Upper lobe of left lung (tissue), 6 donors: ENCODE results near the gene IMMP2L. TPM values are rescaled to one million over a fixed set of nuclear protein-coding genes. Genes with fewer than 3 reads are reported as not detected.

Experiments
- ATAC-seq, 2 donors: fragments of 200-7000 bp; cut with Tn5 transposase; one replicate each; pipeline ENCODE4 v1.9.1; 2022; ENCODE audit warnings: mild to moderate bottlenecking in 2 of 2, moderate library complexity in 2 of 2; ENCODE audit not compliant: low FRiP score in 2 of 2
- DNase-seq, 2 donors: peaks; one replicate each; pipeline ENCODE4 v3.0.0-alpha.2; 2019 to 2020
- H3K27ac ChIP-seq, 4 donors: fragments of 200-600 bp; sonication (generic); one replicate each; pipeline ENCODE4 v1.5.1; 2016 to 2019
- H3K27me3 ChIP-seq, 4 donors: fragments of 200-600 bp; sonication (generic); one replicate each; pipeline ENCODE4 v1.5.1; 2017 to 2019
- H3K36me3 ChIP-seq, 4 donors: fragments of 200-600 bp; sonication (generic); one replicate each; pipeline ENCODE4 v1.5.1; 2016 to 2019
- H3K4me1 ChIP-seq, 4 donors: fragments of 200-600 bp; sonication (generic); one replicate each; pipeline ENCODE4 v1.5.1; 2018 to 2019
- H3K4me3 ChIP-seq, 4 donors: fragments of 200-600 bp; sonication (generic); one replicate each; pipeline ENCODE4 v1.5.1; 2017 to 2019; ENCODE audit warnings: mild to moderate bottlenecking in 2 of 4, moderate library complexity in 1 of 4
- H3K9me3 ChIP-seq, 4 donors: fragments of 200-600 bp; sonication (generic); one replicate each; pipeline ENCODE4 v1.5.1; 2018 to 2019
- CTCF ChIP-seq, 6 experiments: fragments of 450-650 bp in 4 of 6; fragments of 200-600 bp in 2 of 6; sonication (generic) in 2 of 6; IDR thresholded peaks; one replicate each; pipeline ENCODE4 v1.5.1; 2016 to 2019; ENCODE audit warnings: antibody characterized with exemption in 6 of 6
- EP300 ChIP-seq, 4 donors: sonication (generic); formaldehyde crosslinking; IDR thresholded peaks; one replicate each; pipeline ENCODE4 v1.5.1; 2017; ENCODE audit warnings: antibody characterized with exemption in 4 of 4, control low read depth in 2 of 4
- POLR2A ChIP-seq, 4 donors: fragments of 450-650 bp; IDR thresholded peaks; one replicate each; pipeline ENCODE4 v1.5.1; 2016 to 2017; ENCODE audit warnings: antibody characterized with exemption in 4 of 4, mild to moderate bottlenecking in 2 of 4
- POLR2AphosphoS5 ChIP-seq, 2 donors: sonication (generic); formaldehyde crosslinking; IDR thresholded peaks; one replicate each; pipeline ENCODE4 v1.5.1; 2017; ENCODE audit warnings: antibody characterized with exemption in 2 of 2
- WGBS, 2 donors: methylation state at CpG; one replicate each; pipeline ENCODE4 v1.1.5; 2017 to 2018; 5-methylcytosine and 5-hydroxymethylcytosine counted together
- total RNA-seq, 6 donors: library from RNA; depleted of rRNA in 4 of 6; stranded (reverse); fragments of >200 nt in 4 of 6; gene quantifications; one replicate each; pipeline versions ENCODE4 v1.1.0 to v1.2.1, GENCODE V29; 2016 to 2021
- donor health status: DM: no; HTN: no; CAD: no; lungs with moderate emphysema.
- donor health status: DM: no; HTN: yes; CAD: no; lungs with severe emphysema.

Gene IMMP2L
- total RNA-seq, 6 donors from 2014 or later: 7.1 to 17.5 (median 11.3) TPM

- Histone ChIP-seq H3K36me3 (no peaks in the 10 kb centered on the region), H3K27me3 (no peaks in the 10 kb centered on the region), H3K4me3 (no peak overlapping the region), H3K4me1 (no peaks in the 10 kb centered on the region), H3K9me3 (peaks cover 5 to 15% (median 9%) of the 10 kb centered on the region in 4 donors), H3K27ac (no peak overlapping the region)
- ATAC-seq (no peak), DNase-seq (no peak)
- TF ChIP-seq POLR2AphosphoS5 (IDR thresholded peaks at IDR 0.05) (no peak), CTCF (IDR thresholded peaks at IDR 0.05) (no peak), POLR2A (IDR thresholded peaks at IDR 0.05) (no peak), EP300 (IDR thresholded peaks at IDR 0.05) (no peak)
- 38 to 44% methylated on average over 1 of the region's 1 CpG for WGBS, 2 donors
These were observed 223.3 kb downstream of the IMMP2L start for GRCh38 chr7:111339006-111339405.

GRCh38 chr7:111333010-111333409 is 229.3 kb downstream of the IMMP2L start:
- H3K4me3 ChIP-seq: no peak overlapping the region
- TF ChIP-seq POLR2AphosphoS5 (IDR thresholded peaks at IDR 0.05): no peak
- TF ChIP-seq CTCF (IDR thresholded peaks at IDR 0.05): no peak
- TF ChIP-seq EP300 (IDR thresholded peaks at IDR 0.05): no peak
- TF ChIP-seq POLR2A (IDR thresholded peaks at IDR 0.05): no peak
- ATAC-seq (no peak), DNase-seq (no peak)
- 74 to 93% methylated on average over 1 of the region's 1 CpG for WGBS, 2 donors
- H3K27ac ChIP-seq: no peak overlapping the region
- H3K27me3 ChIP-seq: no peaks in the 10 kb centered on the region
- H3K36me3 ChIP-seq: no peaks in the 10 kb centered on the region
- no peaks in the 10 kb centered on the region for H3K4me1 ChIP-seq
- H3K9me3 ChIP-seq: no peaks in the 10 kb centered on the region

GRCh38 chr7:111330235-111330523 is 232.1 kb downstream of the IMMP2L start:
- Histone ChIP-seq H3K4me1 (no peaks in the 10 kb centered on the region), H3K4me3 (no peak overlapping the region), H3K9me3 (no peaks in the 10 kb centered on the region), H3K27me3 (no peaks in the 10 kb centered on the region), H3K27ac (no peak overlapping the region), H3K36me3 (no peaks in the 10 kb centered on the region)
- DNase-seq: no peak
- no peak for TF ChIP-seq POLR2A (IDR thresholded peaks at IDR 0.05)
- no peak for TF ChIP-seq POLR2AphosphoS5 (IDR thresholded peaks at IDR 0.05)
- no peak for TF ChIP-seq EP300 (IDR thresholded peaks at IDR 0.05)
- no peak for TF ChIP-seq CTCF (IDR thresholded peaks at IDR 0.05)
- 70 to 76% methylated on average over 1 of the region's 1 CpG for WGBS, 2 donors
- ATAC-seq: no peak

GRCh38 chr7:111329367-111330234 is 232.7 kb downstream of the IMMP2L start:
- DNase-seq: no peak

More at GRCh38 chr7:111329367-111330234, 232.7 kb downstream of the IMMP2L start:
- WGBS, 2 donors: 74 to 82% methylated on average over 5 of the region's 5 CpGs
- Histone ChIP-seq H3K36me3 (no peaks in the 10 kb centered on the region), H3K27ac (no peak overlapping the region), H3K27me3 (no peaks in the 10 kb centered on the region), H3K9me3 (no peaks in the 10 kb centered on the region), H3K4me1 (no peaks in the 10 kb centered on the region), H3K4me3 (no peak overlapping the region)
- ATAC-seq: no peak
- no peak for TF ChIP-seq EP300 (IDR thresholded peaks at IDR 0.05)
- no peak for TF ChIP-seq POLR2A (IDR thresholded peaks at IDR 0.05)
- no peak for TF ChIP-seq CTCF (IDR thresholded peaks at IDR 0.05)
- no peak for TF ChIP-seq POLR2AphosphoS5 (IDR thresholded peaks at IDR 0.05)
